HepG2 (cell line): ENCODE measurements around the gene HYCC1. TPM values are rescaled to one million over a fixed set of nuclear protein-coding genes. Genes with fewer than 3 reads are reported as not detected.

Source experiments
- ATAC-seq: fragments of 200-7000 bp; cut with Tn5 transposase; 3 replicates; pipeline ENCODE4 v1.9.1; 2020; ENCODE audit warnings: mild to moderate bottlenecking, moderate library complexity
- BruUV-seq: library from RNA; stranded (reverse); fragments of 400-500 nt; replicated peaks from 2 replicates; lab custom pipeline; 2021; lab: Mats Ljungman, UMichigan
- CTCF ChIA-PET: fragments of 300-600 bp; formaldehyde crosslinking; extraction: SDS; loops from one replicate; lab custom pipeline; 2021; ENCODE audit warnings: low total read pairs, inconsistent platforms, low intra/inter-chr PET ratio; lab: Yijun Ruan, JAX
- POLR2A ChIA-PET: fragments of 350-600 bp; sonication (Branson Sonifier 250); formaldehyde crosslinking; loops from one replicate; lab custom pipeline; 2020; ENCODE audit warnings: antibody characterized with exemption, inconsistent platforms; lab: Yijun Ruan, JAX
- DNase-seq: peaks from one replicate; pipeline ENCODE4 v3.0.0-alpha.2; 2015; ENCODE audit warnings: low spot score
- FAIRE-seq: peaks from 3 replicates; lab custom pipeline; 2011; peaks lifted over from hg19 to GRCh38; lab: Jason Lieb, UNC
- H2AFZ ChIP-seq: one replicate; pipeline ENCODE4 v1.6.1; 2011; ENCODE audit warnings: low read length, inconsistent platforms
- H3K27ac ChIP-seq: fragments of 300-600 bp; 3 replicates; pipeline ENCODE4 v1.8.0; 2011; ENCODE audit warnings: mixed run types, mild to moderate bottlenecking, mixed read lengths, low read length, inconsistent platforms; ENCODE audit not compliant: insufficient read depth; ENCODE audit errors: extremely low read length
- H3K27me3 ChIP-seq, 2 experiments: fragments of 200-600 bp in 1 of 2; 2 replicates in 1 of 2; 3 replicates in 1 of 2; pipeline versions ENCODE4 v1.6.0 to v1.8.0; 2011; ENCODE audit warnings: low read length in 2 of 2, mild to moderate bottlenecking in 2 of 2, moderate library complexity in 2 of 2, inconsistent platforms in 1 of 2; ENCODE audit not compliant: insufficient read depth in 2 of 2, control insufficient read depth in 1 of 2
- H3K36me3 ChIP-seq, 2 experiments: fragments of 200-600 bp in 1 of 2; replicated peaks in 1 of 2; 2 replicates in 1 of 2; 3 replicates in 1 of 2; pipeline versions ENCODE4 v1.5.1 to v1.8.0; 2011; ENCODE audit warnings: low read length in 2 of 2, inconsistent platforms in 1 of 2; ENCODE audit not compliant: insufficient read depth in 2 of 2, control insufficient read depth in 1 of 2
- H3K4me1 ChIP-seq: 2 replicates; pipeline ENCODE4 v1.5.1; 2012; ENCODE audit warnings: low read length, inconsistent platforms; ENCODE audit not compliant: insufficient read depth
- H3K4me2 ChIP-seq: 2 replicates; pipeline ENCODE4 v1.6.0; 2011; ENCODE audit warnings: low read depth, low read length, inconsistent platforms
- H3K4me3 ChIP-seq, 3 experiments: fragments of 200-600 bp in 1 of 3; sonication (generic), shearing (Covaris generic) in 1 of 3; replicated peaks in 1 of 3; 2 replicates each; pipeline ENCODE4 v1.5.1; 2011 to 2016; ENCODE audit warnings: low read length in 3 of 3, inconsistent platforms in 2 of 3, low read depth in 2 of 3, mild to moderate bottlenecking in 2 of 3, control low read depth in 1 of 3, mixed read lengths in 1 of 3; ENCODE audit not compliant: insufficient read depth in 1 of 3
- H3K79me2 ChIP-seq: one replicate; pipeline ENCODE4 v1.6.1; 2011; ENCODE audit warnings: low read length, inconsistent platforms; ENCODE audit not compliant: insufficient read depth
- H3K9ac ChIP-seq: 2 replicates; pipeline ENCODE4 v1.6.0; 2011; ENCODE audit warnings: mild to moderate bottlenecking, low read depth, low read length, inconsistent platforms; ENCODE audit not compliant: insufficient read depth
- H3K9me3 ChIP-seq: 2 replicates; pipeline ENCODE4 v1.5.1; 2012; ENCODE audit warnings: mild to moderate bottlenecking, low read length
- H4K20me1 ChIP-seq: 2 replicates; pipeline ENCODE4 v1.6.0; 2011; ENCODE audit warnings: inconsistent platforms, mild to moderate bottlenecking, low read length, moderate library complexity; ENCODE audit not compliant: insufficient read depth
- KLF6 ChIP-seq: IDR thresholded peaks from 2 replicates; pipeline ENCODE4 v1.8.0; 2016; ENCODE audit warnings: missing biosample characterization, missing genetic modification reagents
- NFE2L1 ChIP-seq: sonication (generic); formaldehyde crosslinking; IDR thresholded peaks from 2 replicates; pipeline ENCODE4 v1.4.0; 2020; ENCODE audit warnings: missing genetic modification reagents, mild to moderate bottlenecking, borderline replicate concordance
- REXO4 ChIP-seq: sonication (generic); formaldehyde crosslinking; IDR thresholded peaks from 2 replicates; pipeline ENCODE4 v1.8.0; 2022; ENCODE audit warnings: missing genetic modification reagents, mild to moderate bottlenecking, borderline replicate concordance
- TAF15 ChIP-seq: fragments of 200-400 bp; formaldehyde crosslinking; IDR thresholded peaks from one replicate; pipeline ENCODE4 v1.6.1; 2018; ENCODE audit warnings: mild to moderate bottlenecking, low read depth, low read length; ENCODE audit not compliant: poor library complexity, severe bottlenecking
- TOE1 ChIP-seq: sonication (generic); formaldehyde crosslinking; IDR thresholded peaks from 2 replicates; pipeline ENCODE4 v1.4.0; 2020; ENCODE audit warnings: mild to moderate bottlenecking, missing genetic modification reagents
- ZFAT ChIP-seq: sonication (generic); formaldehyde crosslinking; conservative IDR thresholded peaks from 2 replicates; pipeline ENCODE4 v1.8.1; 2023; ENCODE audit warnings: missing genetic modification reagents, inconsistent platforms
- ZMAT3 ChIP-seq: sonication (generic); formaldehyde crosslinking; conservative IDR thresholded peaks from 2 replicates; pipeline ENCODE4 v1.7.0; 2021; ENCODE audit warnings: missing genetic modification reagents
- ZMYM2 ChIP-seq: sonication (generic); formaldehyde crosslinking; IDR thresholded peaks from 2 replicates; pipeline ENCODE4 v1.8.0; 2022; ENCODE audit warnings: mild to moderate bottlenecking, missing genetic modification reagents
- ZNF33A ChIP-seq: sonication (generic); formaldehyde crosslinking; IDR thresholded peaks from 2 replicates; pipeline ENCODE4 v1.5.1; 2020; ENCODE audit warnings: missing genetic modification reagents, mild to moderate bottlenecking, moderate library complexity, borderline replicate concordance
- ZNF44 ChIP-seq: sonication (generic); formaldehyde crosslinking; IDR thresholded peaks from 2 replicates; pipeline ENCODE4 v1.5.1; 2020; ENCODE audit warnings: mild to moderate bottlenecking, missing genetic modification reagents
- ZNF547 ChIP-seq: sonication (generic); formaldehyde crosslinking; IDR thresholded peaks from 2 replicates; pipeline ENCODE4 v1.5.1; 2020; ENCODE audit warnings: mild to moderate bottlenecking, missing genetic modification reagents
- ZNF83 ChIP-seq: sonication (generic); formaldehyde crosslinking; IDR thresholded peaks from 2 replicates; pipeline ENCODE4 v1.4.0; 2020; ENCODE audit warnings: missing genetic modification reagents, mild to moderate bottlenecking, borderline replicate concordance
- WGBS: methylation state at CpG from one replicate; pipeline ENCODE4 v1.1.6; 2017; ENCODE audit warnings: low lambda C conversion rate; 5-methylcytosine and 5-hydroxymethylcytosine counted together
- in situ Hi-C: cut with HindIII; loops from 2 replicates; pipeline ENCODE4 v1.10.0; 2017; ENCODE audit warnings: low pct_unique_long_range_greater_than_20kb; ENCODE audit not compliant: extremely low pct_ligation_motif_present
- intact Hi-C: fragments of 100-400 bp; cut with micrococcal nuclease; formaldehyde crosslinking; loops from one replicate; pipeline ENCODE4 v1.10.0; 2022; ENCODE audit not compliant: unreplicated experiment
- polyA plus RNA-seq, 8 experiments: library from polyadenylated mRNA; depleted of rRNA in 3 of 8; stranded (reverse) in 7 of 8; unstranded in 1 of 8; fragments of >200 nt; fragmentation: Illumina TruSeq in 4 of 8; extraction: Trizol in 4 of 8; gene quantifications; 2 replicates each; pipeline versions ENCODE4 v1.2.1 to v1.2.3, GENCODE V29; 2011 to 2016; ENCODE audit warnings: low read depth in 4 of 8, missing spikeins in 1 of 8, mixed read lengths in 1 of 8; ENCODE audit not compliant: insufficient read depth in 1 of 8
- total RNA-seq, 5 experiments: library from RNA; depleted of rRNA; stranded (reverse); fragments of >200 nt; fragmentation: Illumina TruSeq; extraction: Trizol; gene quantifications; 2 replicates each; pipeline ENCODE4 v1.2.3, GENCODE V29; 2016; ENCODE audit warnings: low read depth in 1 of 5
- TF ChIP-seq, protein P1 (sequence below): IDR thresholded peaks from 2 replicates; pipeline ENCODE4 v1.6.1; 2012; ENCODE audit warnings: low read length, improper control_type of control experiment
- TF ChIP-seq, protein P2 (sequence below): sonication (generic); formaldehyde crosslinking; IDR thresholded peaks from 2 replicates; pipeline ENCODE4 v1.8.0; 2022; ENCODE audit warnings: missing genetic modification reagents, low read depth, mild to moderate bottlenecking, borderline replicate concordance
- TF ChIP-seq, protein P3 (sequence below): IDR thresholded peaks from 2 replicates; pipeline ENCODE4 v1.6.1; 2016; ENCODE audit warnings: mild to moderate bottlenecking
- TF ChIP-seq, protein P4 (sequence below): sonication (generic); formaldehyde crosslinking; IDR thresholded peaks from 2 replicates; pipeline ENCODE4 v1.8.1; 2023; ENCODE audit warnings: mild to moderate bottlenecking, moderate library complexity, missing genetic modification reagents
- TF ChIP-seq, protein P5 (sequence below): IDR thresholded peaks from 2 replicates; pipeline ENCODE4 v1.6.1; 2016; ENCODE audit warnings: missing compliant biosample characterization, missing genetic modification reagents, borderline replicate concordance

Gene HYCC1
- total and polyA plus RNA-seq, 2 of the 13 experiments (the other 11 are each of a cell fraction or from before 2014, with no cell fraction given) = 9.5 to 41.8 TPM

DNA sequence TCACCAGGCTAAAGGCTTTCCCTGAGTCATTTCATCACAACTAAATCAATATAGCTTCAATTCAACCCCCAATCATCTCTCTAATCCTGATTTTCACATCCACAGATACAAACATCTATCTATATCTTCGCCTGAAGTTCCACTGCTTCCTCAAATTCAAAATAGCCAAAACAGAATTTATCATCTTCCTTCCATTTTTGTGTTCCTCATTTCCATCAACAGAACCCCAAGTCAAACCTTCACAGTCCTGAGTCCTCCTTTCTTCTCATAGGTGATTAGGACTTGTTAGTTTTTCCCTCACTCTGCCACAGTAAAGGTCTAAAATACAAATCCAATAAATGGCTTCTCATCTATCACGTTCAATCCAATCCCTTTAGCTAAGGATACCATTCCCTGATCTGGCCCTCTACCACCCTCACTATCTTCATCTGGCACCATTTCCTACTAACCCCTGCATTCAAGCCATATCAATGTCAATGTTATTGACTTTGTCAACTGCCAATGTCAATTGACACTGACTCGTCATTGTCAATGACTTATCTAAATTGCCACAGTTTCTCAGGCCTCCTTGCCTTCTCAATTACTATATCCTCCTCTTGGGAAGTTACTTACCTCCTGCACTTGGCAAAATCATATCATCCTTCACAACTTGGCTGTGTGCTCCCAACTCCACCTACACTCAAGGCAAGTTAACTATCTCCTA is 2.6 kb downstream of the HYCC1 start:
- in situ Hi-C loops (no loop called here), intact Hi-C loops (loop anchor here (5.0 kb wide), 2 partner anchors 461 to 569 kb away; partner anchors contain the start of gene IGF2BP3)
- ChIA-PET POLR2A (no interaction called here), CTCF (no interaction called here)
- peaks cover 53% of the 10 kb centered on the region for H3K4me1 ChIP-seq
- peaks cover 52% of the 10 kb centered on the region for H3K79me2 ChIP-seq
- H3K4me3 ChIP-seq = no peak overlapping the region
- peak overlapping the region; percentile 74; the same call in 1 of the 2 replicates for H3K4me2 ChIP-seq
- no peaks in the 10 kb centered on the region for H3K27me3 ChIP-seq
- H3K27ac ChIP-seq = no peak overlapping the region
- FAIRE-seq = no peak
- H3K9me3 ChIP-seq = no peaks in the 10 kb centered on the region
- BruUV-seq = no TSS peak
- DNase-seq = no peak
- ATAC-seq = no peak
- H4K20me1 ChIP-seq = peaks cover 6% of the 10 kb centered on the region; the same call in 1 of the 2 replicates
- 84% methylated on average over 3 of the region's 3 CpGs for WGBS
- H2AFZ ChIP-seq = no peak overlapping the region
- no peaks in the 10 kb centered on the region for H3K36me3 ChIP-seq
- H3K9ac ChIP-seq = no peak overlapping the region
- TF ChIP-seq, protein P1, sequence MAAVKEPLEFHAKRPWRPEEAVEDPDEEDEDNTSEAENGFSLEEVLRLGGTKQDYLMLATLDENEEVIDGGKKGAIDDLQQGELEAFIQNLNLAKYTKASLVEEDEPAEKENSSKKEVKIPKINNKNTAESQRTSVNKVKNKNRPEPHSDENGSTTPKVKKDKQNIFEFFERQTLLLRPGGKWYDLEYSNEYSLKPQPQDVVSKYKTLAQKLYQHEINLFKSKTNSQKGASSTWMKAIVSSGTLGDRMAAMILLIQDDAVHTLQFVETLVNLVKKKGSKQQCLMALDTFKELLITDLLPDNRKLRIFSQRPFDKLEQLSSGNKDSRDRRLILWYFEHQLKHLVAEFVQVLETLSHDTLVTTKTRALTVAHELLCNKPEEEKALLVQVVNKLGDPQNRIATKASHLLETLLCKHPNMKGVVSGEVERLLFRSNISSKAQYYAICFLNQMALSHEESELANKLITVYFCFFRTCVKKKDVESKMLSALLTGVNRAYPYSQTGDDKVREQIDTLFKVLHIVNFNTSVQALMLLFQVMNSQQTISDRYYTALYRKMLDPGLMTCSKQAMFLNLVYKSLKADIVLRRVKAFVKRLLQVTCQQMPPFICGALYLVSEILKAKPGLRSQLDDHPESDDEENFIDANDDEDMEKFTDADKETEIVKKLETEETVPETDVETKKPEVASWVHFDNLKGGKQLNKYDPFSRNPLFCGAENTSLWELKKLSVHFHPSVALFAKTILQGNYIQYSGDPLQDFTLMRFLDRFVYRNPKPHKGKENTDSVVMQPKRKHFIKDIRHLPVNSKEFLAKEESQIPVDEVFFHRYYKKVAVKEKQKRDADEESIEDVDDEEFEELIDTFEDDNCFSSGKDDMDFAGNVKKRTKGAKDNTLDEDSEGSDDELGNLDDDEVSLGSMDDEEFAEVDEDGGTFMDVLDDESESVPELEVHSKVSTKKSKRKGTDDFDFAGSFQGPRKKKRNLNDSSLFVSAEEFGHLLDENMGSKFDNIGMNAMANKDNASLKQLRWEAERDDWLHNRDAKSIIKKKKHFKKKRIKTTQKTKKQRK = no peak
- TF ChIP-seq, protein P2, sequence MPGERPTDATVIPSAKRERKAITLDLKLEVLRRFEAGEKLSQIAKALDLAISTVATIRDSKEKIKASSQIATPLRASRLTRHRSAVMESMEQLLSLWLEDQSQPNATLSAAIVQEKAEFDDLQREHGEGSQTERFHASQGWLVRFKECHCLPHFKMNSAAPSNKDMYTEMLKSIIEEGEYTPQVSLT = no peak
- TF ChIP-seq ZNF547 (CRISPR knock-in tag) (no peak), ZNF83 (CRISPR knock-in tag) (no peak), ZNF44 (CRISPR knock-in tag) (no peak), TAF15 (no peak), ZNF33A (CRISPR knock-in tag) (no peak), NFE2L1 (CRISPR knock-in tag) (no peak), ZMYM2 (CRISPR knock-in tag) (no peak), ZMAT3 (CRISPR knock-in tag) (no peak), REXO4 (no peak), TOE1 (CRISPR knock-in tag) (no peak), KLF6 (CRISPR knock-in tag) (no peak), ZFAT (CRISPR knock-in tag) (no peak)
- TF ChIP-seq, protein P3, sequence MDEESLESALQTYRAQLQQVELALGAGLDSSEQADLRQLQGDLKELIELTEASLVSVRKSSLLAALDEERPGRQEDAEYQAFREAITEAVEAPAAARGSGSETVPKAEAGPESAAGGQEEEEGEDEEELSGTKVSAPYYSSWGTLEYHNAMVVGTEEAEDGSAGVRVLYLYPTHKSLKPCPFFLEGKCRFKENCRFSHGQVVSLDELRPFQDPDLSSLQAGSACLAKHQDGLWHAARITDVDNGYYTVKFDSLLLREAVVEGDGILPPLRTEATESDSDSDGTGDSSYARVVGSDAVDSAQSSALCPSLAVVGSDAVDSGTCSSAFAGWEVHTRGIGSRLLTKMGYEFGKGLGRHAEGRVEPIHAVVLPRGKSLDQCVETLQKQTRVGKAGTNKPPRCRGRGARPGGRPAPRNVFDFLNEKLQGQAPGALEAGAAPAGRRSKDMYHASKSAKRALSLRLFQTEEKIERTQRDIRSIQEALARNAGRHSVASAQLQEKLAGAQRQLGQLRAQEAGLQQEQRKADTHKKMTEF = no peak
- TF ChIP-seq, protein P4, sequence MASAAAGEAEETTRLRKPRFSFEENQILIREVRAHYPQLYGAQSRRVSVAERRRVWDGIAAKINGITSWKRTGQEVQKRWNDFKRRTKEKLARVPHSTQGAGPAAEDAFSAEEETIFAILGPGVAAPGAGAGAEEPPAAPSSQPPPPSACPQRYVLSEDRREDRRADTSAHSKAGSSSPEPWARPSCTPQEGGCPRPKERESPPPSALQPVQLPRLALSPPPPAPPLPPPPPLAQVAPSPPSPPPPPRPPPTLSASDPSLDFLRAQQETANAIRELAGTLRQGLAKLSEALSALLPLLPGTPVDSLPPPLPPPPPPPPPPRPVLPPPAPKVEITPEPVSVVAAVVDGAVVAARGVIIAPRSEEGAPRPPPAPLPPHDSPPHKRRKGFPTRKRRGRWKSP (CRISPR knock-in tag) = no peak
- TF ChIP-seq, protein P5, sequence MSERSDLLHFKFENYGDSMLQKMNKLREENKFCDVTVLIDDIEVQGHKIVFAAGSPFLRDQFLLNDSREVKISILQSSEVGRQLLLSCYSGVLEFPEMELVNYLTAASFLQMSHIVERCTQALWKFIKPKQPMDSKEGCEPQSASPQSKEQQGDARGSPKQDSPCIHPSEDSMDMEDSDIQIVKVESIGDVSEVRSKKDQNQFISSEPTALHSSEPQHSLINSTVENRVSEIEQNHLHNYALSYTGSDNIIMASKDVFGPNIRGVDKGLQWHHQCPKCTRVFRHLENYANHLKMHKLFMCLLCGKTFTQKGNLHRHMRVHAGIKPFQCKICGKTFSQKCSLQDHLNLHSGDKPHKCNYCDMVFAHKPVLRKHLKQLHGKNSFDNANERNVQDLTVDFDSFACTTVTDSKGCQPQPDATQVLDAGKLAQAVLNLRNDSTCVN (CRISPR knock-in tag) = no peak
